Bone marrow (tissue), 2 donors: ENCODE measurements around the gene S100A6.
A peak's percentile ranks its signal among the peaks of the same experiment; 100 is the strongest.

ENCODE experiments used
- DNase-seq, 2 donors: peaks; one replicate each; lab custom pipeline; 2025; lab: John Stamatoyannopoulos, UW

Gene S100A6

DNA sequence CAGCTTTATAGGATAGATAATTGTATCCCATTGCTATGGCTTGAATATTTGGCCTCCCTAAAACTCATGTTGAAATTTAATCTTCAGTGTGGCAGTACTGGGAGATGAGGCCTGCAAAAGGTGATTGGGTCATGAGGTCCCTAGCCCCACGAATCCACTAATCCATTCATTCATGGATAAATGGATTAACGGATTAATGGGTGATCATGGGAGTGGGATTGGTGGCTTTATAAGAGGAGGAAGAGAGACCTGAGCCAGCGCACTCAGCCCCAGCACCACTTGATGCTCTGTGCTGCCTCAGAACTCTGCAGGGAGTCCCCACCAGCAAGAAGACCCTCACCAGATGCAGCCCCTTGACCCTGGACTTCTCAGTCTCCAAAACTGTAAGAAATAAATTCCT, 32.0 kb downstream of the S100A6 start:
- DNase-seq = no peak

DNA sequence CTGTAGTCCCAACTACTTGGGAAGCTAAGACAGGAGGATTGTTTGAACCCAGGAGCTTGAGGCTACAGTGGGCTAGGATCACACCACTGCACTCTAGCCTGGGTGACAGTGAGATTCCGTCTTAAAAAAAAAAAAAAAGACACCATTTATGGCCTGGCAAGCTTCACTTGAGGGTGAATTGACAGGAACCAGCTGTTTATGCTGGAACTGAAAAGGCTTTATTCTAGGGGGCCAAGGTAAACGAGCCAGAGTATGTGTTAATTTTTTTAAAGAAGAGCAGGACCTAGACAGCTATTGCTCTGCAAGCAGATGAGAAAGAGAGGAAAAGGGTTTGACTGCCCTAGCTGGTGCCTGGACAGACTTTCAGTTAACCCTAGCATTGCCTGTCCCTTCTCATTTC, 37.0 kb downstream of the S100A6 start:
- no peak for DNase-seq

DNA sequence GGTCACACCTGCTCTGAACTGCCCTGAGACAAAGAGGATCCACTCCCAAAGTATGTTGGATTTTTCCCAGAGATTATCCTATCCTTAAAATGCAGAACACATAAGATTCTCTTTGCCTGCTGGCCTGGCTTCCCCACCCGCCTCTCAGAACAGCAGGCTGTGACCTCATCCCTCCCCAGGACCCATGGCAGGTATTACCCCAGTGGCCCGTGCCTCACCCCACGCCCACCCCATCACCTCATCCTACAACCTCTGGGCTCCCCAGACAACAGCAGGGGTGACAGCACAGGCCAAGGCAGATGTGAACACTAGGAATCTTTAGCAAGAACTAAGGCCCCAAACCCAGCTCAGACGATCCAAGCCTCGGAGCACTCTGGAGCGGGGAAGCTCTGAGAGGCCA, 40.3 kb downstream of the S100A6 start:
- no peak for DNase-seq

DNA sequence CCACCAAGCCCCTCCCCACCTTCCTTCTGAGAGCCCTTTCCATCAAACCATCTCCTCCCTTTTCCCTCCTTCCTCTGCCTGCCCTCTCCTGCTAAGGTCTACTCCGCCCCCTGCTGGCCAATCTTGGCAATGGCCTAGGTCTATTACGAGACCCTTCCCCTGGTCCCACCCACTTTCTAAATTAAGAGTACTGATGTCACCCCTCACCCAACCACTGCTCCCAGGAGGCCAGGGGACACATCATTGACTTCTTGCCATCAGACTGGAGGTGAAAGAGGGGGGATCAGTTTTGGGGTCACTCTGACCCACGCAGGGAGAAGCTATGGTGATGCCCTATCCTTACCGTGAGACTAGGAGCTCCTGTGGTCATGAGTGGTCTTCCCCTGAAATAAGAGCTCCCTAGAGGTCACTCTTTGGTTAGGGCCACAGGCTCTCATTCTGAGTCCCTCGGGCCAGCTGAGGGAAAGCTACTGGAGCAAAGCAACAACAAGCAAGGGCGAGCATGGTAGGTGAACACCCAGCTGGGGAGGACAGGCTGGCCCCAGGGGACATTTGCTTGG, 40.7 kb downstream of the S100A6 start:
- peak; percentile 65 to 86 for DNase-seq

DNA sequence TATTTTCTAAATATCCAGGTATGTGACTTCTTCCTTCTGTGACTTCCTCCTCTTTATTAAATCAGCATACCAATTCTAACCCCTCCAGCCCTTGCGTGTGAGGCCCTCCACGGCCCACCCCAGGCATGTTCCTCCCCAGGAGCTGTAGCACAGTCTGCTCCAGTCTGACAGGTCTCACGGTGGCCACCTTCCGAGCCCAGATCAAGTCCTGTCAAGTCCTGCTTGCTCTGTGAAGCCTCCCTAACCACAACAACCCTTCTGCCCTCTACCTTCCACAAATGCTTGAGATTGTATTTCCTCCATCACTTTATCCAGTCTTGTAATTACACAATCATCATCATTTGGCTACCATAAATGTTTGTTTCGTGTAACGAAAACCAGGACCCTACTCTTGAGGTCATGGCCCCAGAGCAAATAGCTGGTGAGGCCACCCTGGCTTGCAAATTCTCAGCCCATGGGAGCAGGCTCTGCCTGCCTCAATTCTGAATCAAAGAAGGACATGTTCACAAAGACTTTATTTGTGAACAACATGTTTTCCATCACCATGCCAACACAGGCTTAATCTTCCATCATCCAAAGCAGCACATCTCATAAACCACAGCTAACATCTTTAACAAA, 42.3 kb downstream of the S100A6 start:
- no peak for DNase-seq

DNA sequence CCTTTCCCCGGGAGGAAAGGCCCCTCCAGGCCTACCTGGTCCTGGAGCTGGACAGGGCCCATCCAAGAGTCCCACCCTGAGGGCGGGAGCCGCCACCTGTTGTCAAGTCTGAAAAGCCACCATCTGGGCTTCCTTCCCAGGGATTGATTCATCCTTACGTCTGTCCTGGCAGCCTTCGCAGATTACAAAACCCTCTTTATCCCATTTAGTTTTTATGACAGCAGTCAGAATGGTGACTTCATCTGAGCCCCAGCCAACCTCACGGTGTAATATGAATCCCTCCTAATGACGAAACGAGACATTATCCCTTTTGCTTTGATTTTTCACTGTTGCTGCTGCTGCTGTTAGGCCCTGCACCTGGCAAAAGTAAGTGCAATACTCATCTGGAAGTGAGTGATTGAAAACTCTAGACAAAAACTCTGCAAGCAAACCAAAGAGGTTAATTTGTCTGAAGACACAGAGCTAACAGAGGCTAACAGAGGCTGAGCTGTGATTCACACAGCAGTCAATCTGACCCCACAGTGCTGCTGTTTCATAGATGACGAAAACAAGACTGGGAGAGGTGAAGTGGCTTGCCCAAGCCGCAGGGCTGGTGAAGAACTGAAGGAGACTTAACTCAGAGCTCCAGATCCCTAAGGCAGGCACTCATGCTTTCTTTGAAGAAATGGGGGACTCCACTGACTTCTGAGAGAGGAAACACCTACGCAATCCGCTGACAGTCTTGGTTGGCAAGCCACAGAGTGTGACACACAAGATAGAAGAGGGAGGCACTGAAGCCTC, 45.3 kb downstream of the S100A6 start:
- peak in 1 of 2 donors; percentile 60 for DNase-seq

DNA sequence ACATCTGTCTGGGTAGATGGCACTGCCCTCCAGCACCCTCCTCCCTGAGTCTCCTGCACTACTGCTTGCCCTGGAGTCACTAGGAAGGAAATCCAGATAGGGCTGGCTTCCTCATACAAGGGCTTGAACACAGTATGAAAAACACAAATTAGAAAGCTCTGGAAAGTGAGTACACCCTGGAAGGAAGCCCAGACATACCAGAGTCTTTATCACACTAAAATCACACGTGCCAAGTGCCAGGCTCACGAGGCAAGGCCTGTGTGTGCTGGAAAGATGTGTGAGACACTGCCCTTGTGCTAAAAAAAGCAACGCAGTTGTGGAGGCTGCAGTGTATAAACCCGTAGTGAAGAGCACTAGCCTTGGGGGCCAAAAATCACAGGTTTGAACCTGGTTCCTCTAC, 47.1 kb downstream of the S100A6 start:
- DNase-seq = no peak

DNA sequence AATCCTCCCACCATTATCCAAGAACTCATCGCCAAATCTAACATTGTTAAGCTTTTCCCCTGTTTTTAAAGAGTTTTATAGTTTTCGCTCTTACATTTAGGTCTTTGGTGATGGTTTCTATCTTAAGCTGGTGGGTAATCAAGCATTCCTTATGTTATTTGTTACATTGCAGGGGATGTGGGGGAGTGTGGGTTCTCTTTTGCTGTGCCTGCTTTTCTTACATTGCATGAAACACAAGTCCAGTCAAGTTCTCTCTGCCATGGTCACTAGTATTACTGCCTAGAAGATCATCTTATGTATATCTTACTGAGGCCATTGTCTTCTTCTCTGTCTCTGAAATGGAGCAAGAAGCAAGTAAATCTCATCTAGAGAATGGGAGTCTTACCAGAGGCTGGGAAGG, 48.1 kb downstream of the S100A6 start:
- DNase-seq = no peak

DNA sequence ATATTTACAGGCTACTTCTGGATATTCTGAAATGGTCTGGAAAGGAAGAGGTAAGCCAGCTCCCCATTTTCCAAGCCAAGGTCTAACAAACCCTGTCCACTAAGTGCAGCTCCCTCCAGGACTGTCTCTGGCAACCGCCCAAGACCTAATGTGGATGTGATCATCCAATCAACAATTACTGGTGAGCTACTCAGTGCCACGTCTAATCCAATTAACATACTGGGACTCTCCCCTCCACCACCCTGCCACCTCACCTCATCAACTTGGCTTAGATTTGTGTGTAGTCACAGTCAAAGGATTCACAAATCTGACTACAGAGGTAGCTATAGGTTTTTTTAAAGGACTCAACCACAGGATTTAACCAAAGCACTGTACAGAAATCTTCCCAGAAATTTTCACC, 49.9 kb downstream of the S100A6 start:
- DNase-seq = no peak
